CD14-positive monocyte (primary cell): ENCODE measurements around the gene TACR1. TPM values are rescaled to one million over a fixed set of nuclear protein-coding genes. Genes with fewer than 3 reads are reported as not detected.

Experiments
- DNase-seq, 3 donors: peaks; one replicate each; pipeline ENCODE4 v3.0.0-alpha.2; 2011 to 2022
- H2AFZ ChIP-seq: 2 replicates; pipeline ENCODE4 v1.6.0; 2012; ENCODE audit warnings: mild to moderate bottlenecking, low read depth, low read length, inconsistent platforms; ENCODE audit not compliant: insufficient read depth, poor library complexity, severe bottlenecking
- H3K27ac ChIP-seq, 2 donors: 1 replicate in 1 of 2; 2 replicates in 1 of 2; pipeline ENCODE4 v1.5.1; 2012 to 2013; ENCODE audit warnings: low read length in 2 of 2, control low read depth in 1 of 2, inconsistent platforms in 1 of 2, low read depth in 1 of 2, mild to moderate bottlenecking in 1 of 2
- H3K27me3 ChIP-seq, 2 donors: one replicate each; pipeline versions ENCODE4 v1.6.0 to v1.6.1; 2011 to 2013; ENCODE audit warnings: low read length in 2 of 2; ENCODE audit not compliant: control insufficient read depth in 2 of 2, insufficient read depth in 2 of 2
- H3K36me3 ChIP-seq, 2 donors: replicated peaks in 1 of 2; 1 replicate in 1 of 2; 2 replicates in 1 of 2; pipeline versions ENCODE4 v1.5.1 to v1.6.1; 2012 to 2013; ENCODE audit warnings: low read length in 2 of 2, control low read depth in 1 of 2, inconsistent platforms in 1 of 2, mild to moderate bottlenecking in 1 of 2; ENCODE audit not compliant: insufficient read depth in 2 of 2, control insufficient read depth in 1 of 2
- H3K4me1 ChIP-seq, 2 donors: 1 replicate in 1 of 2; 2 replicates in 1 of 2; pipeline versions ENCODE4 v1.5.1 to v1.6.1; 2012 to 2013; ENCODE audit warnings: low read length in 2 of 2, control low read depth in 1 of 2, inconsistent platforms in 1 of 2, mild to moderate bottlenecking in 1 of 2, moderate library complexity in 1 of 2; ENCODE audit not compliant: insufficient read depth in 2 of 2, control insufficient read depth in 1 of 2
- H3K4me2 ChIP-seq: replicated peaks from 2 replicates; pipeline ENCODE3; 2012; ENCODE audit warnings: low read length, moderate library complexity, mild to moderate bottlenecking; ENCODE audit not compliant: poor library complexity, severe bottlenecking; ENCODE audit errors: extremely low read depth
- H3K4me3 ChIP-seq, 3 experiments: fragments of 200-600 bp in 1 of 3; sonication (generic) in 1 of 3; replicated peaks in 1 of 3; 1 replicate in 2 of 3; 2 replicates in 1 of 3; pipeline ENCODE4 v1.5.1; 2011 to 2013; ENCODE audit warnings: low read length in 3 of 3, mild to moderate bottlenecking in 3 of 3, control low read depth in 2 of 3, low read depth in 2 of 3, inconsistent platforms in 1 of 3, moderate library complexity in 1 of 3
- H3K79me2 ChIP-seq: 2 replicates; pipeline ENCODE4 v1.6.0; 2012; ENCODE audit warnings: mild to moderate bottlenecking, control low read depth, inconsistent platforms, low read length, moderate library complexity; ENCODE audit not compliant: insufficient read depth
- H3K9ac ChIP-seq: 2 replicates; pipeline ENCODE4 v1.6.0; 2017; ENCODE audit warnings: low read length, mild to moderate bottlenecking; ENCODE audit not compliant: insufficient read depth, poor library complexity, severe bottlenecking
- H3K9me3 ChIP-seq, 2 donors: replicated peaks in 1 of 2; 1 replicate in 1 of 2; 2 replicates in 1 of 2; pipeline versions ENCODE4 v1.5.1 to v1.6.1; 2012 to 2013; ENCODE audit warnings: low read length in 2 of 2, control low read depth in 1 of 2; ENCODE audit not compliant: control insufficient read depth in 1 of 2, insufficient read depth in 1 of 2
- H4K20me1 ChIP-seq: 2 replicates; pipeline ENCODE4 v1.6.0; 2012; ENCODE audit warnings: mild to moderate bottlenecking, low read length, control low read depth, moderate library complexity; ENCODE audit not compliant: insufficient read depth
- H3K27ac Mint-ChIP-seq, 7 donors: one replicate each; pipeline ENCODE4 v1.8.0; 2020; ENCODE audit warnings: mild to moderate bottlenecking in 7 of 7, mixed read lengths in 7 of 7, moderate library complexity in 6 of 7, inconsistent platforms in 2 of 7
- H3K27me3 Mint-ChIP-seq, 3 donors: one replicate each; pipeline ENCODE4 v1.8.0; 2021 to 2022; ENCODE audit warnings: low read depth in 3 of 3, mild to moderate bottlenecking in 3 of 3, mixed read lengths in 3 of 3, moderate library complexity in 3 of 3, inconsistent platforms in 1 of 3
- H3K36me3 Mint-ChIP-seq, 2 donors: one replicate each; pipeline ENCODE4 v1.8.0; 2020; ENCODE audit warnings: mixed read lengths in 2 of 2, inconsistent platforms in 1 of 2, mild to moderate bottlenecking in 1 of 2
- H3K4me1 Mint-ChIP-seq: one replicate; pipeline ENCODE4 v1.8.0; 2020; ENCODE audit warnings: mild to moderate bottlenecking, mixed read lengths
- H3K4me3 Mint-ChIP-seq, 2 donors: one replicate each; pipeline ENCODE4 v1.8.0; 2020; ENCODE audit warnings: mild to moderate bottlenecking in 2 of 2, mixed read lengths in 2 of 2, moderate library complexity in 1 of 2
- H3K9me3 Mint-ChIP-seq, 7 donors: one replicate each; pipeline ENCODE4 v1.8.0; 2020 to 2022; ENCODE audit warnings: mixed read lengths in 7 of 7, mild to moderate bottlenecking in 6 of 7, moderate library complexity in 6 of 7, inconsistent platforms in 2 of 7
- CTCF ChIP-seq: fragments of 200-600 bp; IDR thresholded peaks from one replicate; pipeline ENCODE4 v1.8.0; 2022; ENCODE audit warnings: antibody characterized with exemption, mild to moderate bottlenecking
- WGBS: methylation state at CpG from one replicate; pipeline ENCODE4 v1.1.5; 2013; ENCODE audit warnings: missing lambda C conversion rate; ENCODE audit not compliant: insufficient coverage; 5-methylcytosine and 5-hydroxymethylcytosine counted together
- intact Hi-C, 2 donors: fragments of 100-400 bp; cut with micrococcal nuclease; formaldehyde crosslinking; loops; one replicate each; pipeline versions ENCODE4 v1.15.0 to v1.15.1; 2023
- polyA plus RNA-seq, 3 donors: library from polyadenylated mRNA; depleted of rRNA in 1 of 3; unstranded in 2 of 3; stranded (reverse) in 1 of 3; fragments of 300-500 nt in 2 of 3; fragments of >200 nt in 1 of 3; fragmentation: Illumina TruSeq in 2 of 3; gene quantifications; 1 replicate in 2 of 3; 2 replicates in 1 of 3; pipeline ENCODE4 v1.2.3, GENCODE V29; 2012 to 2021

The TACR1 gene
- polyA plus RNA-seq, 3 donors: not detected

DNA sequence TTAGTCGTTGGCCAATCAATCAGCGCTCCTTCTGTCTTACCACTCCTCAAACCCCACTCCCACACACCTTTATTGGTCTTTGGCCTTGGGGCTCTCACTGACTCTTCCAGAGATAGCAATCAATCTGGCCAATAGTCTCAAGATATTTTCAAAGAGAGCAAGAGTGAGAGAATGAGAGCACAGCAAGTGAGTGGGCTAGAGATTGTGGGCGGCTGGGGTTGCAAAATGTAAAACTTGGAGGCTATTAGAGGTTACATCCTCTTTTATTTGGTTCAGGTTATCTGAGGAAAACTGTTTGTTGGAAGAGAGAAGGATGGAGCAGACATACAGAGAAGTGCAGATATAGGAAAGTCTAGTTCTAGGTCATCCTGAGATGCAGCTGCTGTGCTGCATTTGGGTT, 32.8 kb downstream of the TACR1 start:
- no peaks in the 10 kb centered on the region for H4K20me1 ChIP-seq
- Mint-ChIP-seq H3K36me3 (no peaks in the 10 kb centered on the region), H3K4me3 (no peak overlapping the region), H3K9me3 (peaks cover 0 to 7% (median 6%) of the 10 kb centered on the region in 7 donors), H3K4me1 (peaks cover 8% of the 10 kb centered on the region), H3K27me3 (peaks cover 2 to 14% (median 4%) of the 10 kb centered on the region in 3 donors), H3K27ac (peak overlapping the region in 1 of 7 donors; percentile 61)
- no peaks in the 10 kb centered on the region for H3K4me1 ChIP-seq
- intact Hi-C loops: no loop called here
- H3K4me2 ChIP-seq: no peak overlapping the region
- H3K27ac ChIP-seq: no peak overlapping the region
- H3K9me3 ChIP-seq: no peaks in the 10 kb centered on the region
- TF ChIP-seq CTCF: no peak
- no peak overlapping the region for H3K4me3 ChIP-seq
- no peak overlapping the region for H3K9ac ChIP-seq
- no peaks in the 10 kb centered on the region for H3K27me3 ChIP-seq
- H3K79me2 ChIP-seq: no peaks in the 10 kb centered on the region
- H3K36me3 ChIP-seq: no peaks in the 10 kb centered on the region
- H2AFZ ChIP-seq: no peak overlapping the region
- WGBS: 80% methylated on average over 1 of the region's 3 CpGs
- no peak for DNase-seq

DNA sequence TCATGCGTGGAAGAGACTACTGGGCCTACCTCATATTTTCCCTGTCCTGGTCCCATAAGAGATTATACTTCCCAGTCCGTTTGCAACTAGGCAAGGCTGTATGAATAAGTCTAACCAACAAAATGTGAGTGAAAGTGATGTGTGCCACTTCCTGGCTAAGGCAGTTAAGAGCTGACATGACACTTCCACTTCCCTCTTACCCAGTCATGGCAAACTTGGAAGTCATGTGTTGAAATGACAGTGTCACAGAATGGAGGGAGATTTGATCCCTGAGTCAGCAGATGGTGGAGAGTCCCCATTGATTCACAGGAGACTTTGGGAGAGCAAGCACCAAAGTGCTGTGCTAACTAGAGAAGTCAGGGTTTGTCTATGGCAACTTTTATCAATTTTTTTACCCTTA, 36.4 kb downstream of the TACR1 start:
- Mint-ChIP-seq H3K9me3 (peaks cover 3 to 10% (median 6%) of the 10 kb centered on the region in 7 donors), H3K4me1 (peaks cover 8% of the 10 kb centered on the region), H3K27me3 (peaks cover 2 to 8% (median 6%) of the 10 kb centered on the region in 3 donors), H3K4me3 (no peak overlapping the region), H3K27ac (no peak overlapping the region), H3K36me3 (no peaks in the 10 kb centered on the region)
- intact Hi-C loops: no loop called here
- no CpG with 5 or more reads among the region's 2 CpGs for WGBS
- no peaks in the 10 kb centered on the region for H4K20me1 ChIP-seq
- no peaks in the 10 kb centered on the region for H3K79me2 ChIP-seq
- TF ChIP-seq CTCF: no peak
- H3K9ac ChIP-seq: no peak overlapping the region
- H3K27ac ChIP-seq: no peak overlapping the region
- no peaks in the 10 kb centered on the region for H3K4me1 ChIP-seq
- H2AFZ ChIP-seq: no peak overlapping the region
- no peak overlapping the region for H3K4me2 ChIP-seq
- peak; percentile 15 to 70 (median 31) for DNase-seq
- no peaks in the 10 kb centered on the region for H3K36me3 ChIP-seq
- no peak overlapping the region for H3K4me3 ChIP-seq
- H3K27me3 ChIP-seq: no peaks in the 10 kb centered on the region
- H3K9me3 ChIP-seq: no peaks in the 10 kb centered on the region
